GM20431 (cell line): Measurements from ENCODE around the gene BRS3.

Source experiments
- in situ Hi-C: fragments of 300-500 bp; cut with MseI, MboI; formaldehyde crosslinking; loops from one replicate; pipeline ENCODE4 v1.15.0; 2020; ENCODE audit warnings: low sequenced_read_pairs; ENCODE audit not compliant: unreplicated experiment

Gene BRS3

DNA sequence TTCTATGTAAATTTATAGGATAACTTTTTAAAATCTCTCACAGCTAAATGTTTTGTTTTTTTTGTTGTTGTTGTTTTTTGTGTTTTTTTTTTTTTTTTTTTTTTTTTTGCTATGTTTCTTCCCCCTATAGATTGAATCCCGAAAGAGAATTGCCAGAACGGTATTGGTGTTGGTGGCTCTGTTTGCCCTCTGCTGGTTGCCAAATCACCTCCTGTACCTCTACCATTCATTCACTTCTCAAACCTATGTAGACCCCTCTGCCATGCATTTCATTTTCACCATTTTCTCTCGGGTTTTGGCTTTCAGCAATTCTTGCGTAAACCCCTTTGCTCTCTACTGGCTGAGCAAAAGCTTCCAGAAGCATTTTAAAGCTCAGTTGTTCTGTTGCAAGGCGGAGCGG lies 4.1 kb downstream of the BRS3 start:
- in situ Hi-C loops, result no loop called here

DNA sequence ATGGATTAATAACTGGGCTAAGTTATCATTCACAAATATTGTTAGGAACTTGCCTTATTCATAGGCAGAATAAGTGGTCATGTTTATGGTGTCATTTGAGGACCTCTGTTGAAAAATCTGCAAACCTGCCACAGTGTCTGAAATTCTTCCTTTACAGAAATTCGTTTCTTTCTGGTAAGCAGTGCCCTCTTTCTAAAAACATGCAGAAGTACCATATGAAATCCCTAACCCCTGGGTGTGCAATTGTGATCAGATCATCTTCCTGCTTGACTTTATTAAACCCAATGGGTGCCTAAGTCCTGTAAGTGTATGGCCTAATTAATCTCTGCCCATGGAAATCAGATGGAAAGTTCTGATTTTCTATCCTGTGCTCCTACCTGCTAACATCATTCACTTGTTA lies 5.3 kb downstream of the BRS3 start:
- in situ Hi-C loops, result no loop called here

DNA sequence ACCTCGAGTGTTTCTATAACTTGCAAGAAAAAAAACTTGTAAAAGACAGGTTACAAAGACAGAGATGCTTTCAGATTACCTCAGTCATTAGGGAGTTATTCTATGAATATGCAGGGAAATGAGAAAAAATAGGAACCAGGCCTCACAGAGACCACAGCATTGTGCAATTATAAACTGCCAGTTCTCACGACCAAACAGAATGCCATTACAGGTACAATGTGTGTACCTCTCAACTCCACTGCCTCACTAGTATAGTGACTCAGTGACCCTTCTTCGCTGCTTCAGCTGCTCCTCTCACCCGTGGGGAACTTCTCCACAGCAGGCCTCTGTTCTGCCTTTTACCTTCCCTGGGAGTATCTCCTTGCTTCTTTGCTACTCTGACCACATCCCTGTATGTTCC lies 7.3 kb downstream of the BRS3 start:
- in situ Hi-C loops, result no loop called here

DNA sequence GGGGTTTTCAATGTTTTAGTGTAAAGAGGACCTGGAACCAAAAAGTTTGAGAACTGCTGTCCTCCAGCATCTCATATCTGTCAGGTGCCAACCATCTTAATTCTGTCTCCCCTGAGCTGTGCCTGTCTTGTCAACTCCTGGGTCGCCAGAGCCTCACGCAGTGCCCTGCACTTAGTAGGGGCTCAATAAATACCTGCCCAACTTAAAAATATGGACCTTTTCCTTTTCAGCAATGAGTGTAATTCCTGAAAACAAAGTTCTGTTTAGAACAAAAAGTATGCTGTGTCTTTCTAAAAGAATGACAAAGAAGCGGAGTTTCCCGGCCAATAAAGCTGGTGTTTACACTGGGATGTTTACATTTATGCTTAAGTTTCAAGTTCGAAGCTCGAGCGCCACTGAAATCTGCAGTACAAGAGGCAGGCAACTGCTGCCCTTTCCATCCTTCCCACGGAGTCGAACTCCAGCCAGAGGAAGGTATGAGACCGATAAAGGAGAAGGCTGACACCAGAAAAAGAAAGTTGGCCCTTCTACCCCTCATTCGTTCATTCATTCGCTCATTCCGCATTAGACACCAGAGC lies 8.5 kb downstream of the BRS3 start:
- in situ Hi-C loops, result no loop called here

DNA sequence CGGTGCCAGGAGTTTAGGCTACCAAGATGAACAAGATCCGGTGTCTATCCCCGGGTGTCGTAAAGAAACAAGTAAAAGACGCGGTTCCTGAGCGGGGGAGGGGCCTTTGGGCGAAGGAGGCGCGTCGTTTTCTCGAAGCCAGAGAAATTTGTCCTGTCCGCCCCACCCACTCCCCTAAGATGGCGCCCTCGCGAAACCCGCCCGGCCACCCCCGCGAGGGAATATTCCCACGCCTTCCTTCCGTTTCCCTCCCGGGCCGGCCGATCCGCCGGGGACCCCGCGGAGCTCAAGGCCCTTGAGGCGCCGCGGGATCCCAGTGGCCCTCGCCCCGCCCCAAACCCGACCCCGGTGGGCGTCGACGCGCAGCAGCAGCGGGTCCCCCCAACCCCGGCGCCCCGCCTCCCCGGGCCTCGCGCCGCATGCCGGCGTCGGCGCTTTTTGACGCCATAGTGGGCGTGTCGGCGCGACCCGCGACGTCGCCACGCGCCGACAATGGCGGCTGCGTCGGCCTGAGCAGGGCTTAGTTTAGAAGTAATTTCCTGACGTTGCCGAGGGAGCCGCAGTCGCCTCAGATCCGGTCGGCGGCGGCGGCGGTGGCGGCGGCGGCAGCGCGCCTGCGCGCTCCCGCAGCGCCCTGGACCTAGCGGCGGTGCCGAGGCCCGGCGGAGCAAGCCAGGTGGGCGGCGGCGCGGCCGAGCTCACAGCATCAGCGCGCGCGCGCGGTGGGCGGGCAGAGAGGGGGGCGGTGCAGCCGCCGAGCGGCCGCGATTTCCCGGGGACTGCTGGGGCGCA lies 9.2 kb downstream of the BRS3 start:
- in situ Hi-C loops, result no loop called here

DNA sequence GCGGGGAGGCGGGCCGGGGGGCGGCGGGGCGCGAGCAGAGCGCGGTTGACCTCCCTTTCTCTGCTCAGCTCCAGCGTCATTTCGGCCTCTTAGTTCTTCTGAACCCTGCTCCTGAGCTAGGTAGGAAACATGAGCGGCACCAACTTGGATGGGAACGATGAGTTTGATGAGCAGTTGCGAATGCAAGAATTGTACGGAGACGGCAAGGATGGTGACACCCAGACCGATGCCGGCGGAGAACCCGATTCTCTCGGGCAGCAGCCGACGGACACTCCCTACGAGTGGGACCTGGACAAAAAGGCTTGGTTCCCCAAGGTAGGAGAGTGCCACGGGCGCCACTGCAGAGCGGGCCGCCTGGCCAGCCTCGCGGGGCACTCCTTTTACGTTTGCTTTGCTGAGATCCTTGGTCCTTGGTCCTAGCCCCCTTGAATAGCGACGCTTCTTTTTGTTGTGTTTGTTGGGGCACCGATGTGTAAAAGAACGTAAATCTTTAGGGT lies 9.9 kb downstream of the BRS3 start, which contains the start of gene HTATSF1:
TSS of gene HTATSF1 (plus strand) at position 37 of the 497 bp plus-strand sequence. CDS start at position 130, 93 bp downstream.
- in situ Hi-C loops, result no loop called here

DNA sequence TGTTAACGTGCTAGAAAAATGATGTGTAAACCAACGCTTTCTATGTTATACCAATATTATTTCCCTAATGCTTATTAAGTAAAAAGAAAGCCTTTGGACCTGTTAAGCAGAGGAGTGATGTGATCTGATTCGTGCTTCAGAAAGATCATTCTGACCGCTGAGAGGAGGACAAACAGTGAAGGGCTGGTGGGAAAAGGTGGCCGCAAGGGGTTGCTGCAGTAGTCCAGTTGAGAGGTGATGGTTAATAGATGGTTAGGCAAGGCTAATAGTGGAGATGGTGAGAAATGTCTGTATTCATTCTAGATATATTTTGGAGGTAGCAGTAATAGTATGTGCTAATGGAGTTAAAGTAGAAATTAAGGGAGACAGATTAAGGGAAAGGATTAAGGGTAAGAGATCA lies 31.3 kb downstream of the BRS3 start:
- in situ Hi-C loops, result no loop called here

DNA sequence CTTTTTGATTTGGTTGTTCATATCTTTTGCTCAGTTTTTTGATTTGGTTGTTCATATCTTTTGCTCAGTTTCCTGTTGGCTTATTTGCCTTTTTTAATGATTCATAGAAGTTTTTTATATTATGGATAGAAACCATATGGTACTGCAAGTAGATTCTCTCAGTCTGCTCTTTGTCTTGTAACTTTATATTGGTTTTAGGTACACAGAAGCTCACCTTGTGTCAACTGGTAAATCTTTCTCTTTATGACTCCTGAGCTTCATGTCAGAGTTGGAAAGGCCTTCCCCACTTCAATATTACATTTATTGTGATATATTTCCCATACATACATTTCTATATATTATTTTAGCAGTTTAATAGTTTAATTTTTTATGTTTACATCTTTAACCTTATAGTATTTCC lies 36.0 kb downstream of the BRS3 start:
- in situ Hi-C loops, result no loop called here

DNA sequence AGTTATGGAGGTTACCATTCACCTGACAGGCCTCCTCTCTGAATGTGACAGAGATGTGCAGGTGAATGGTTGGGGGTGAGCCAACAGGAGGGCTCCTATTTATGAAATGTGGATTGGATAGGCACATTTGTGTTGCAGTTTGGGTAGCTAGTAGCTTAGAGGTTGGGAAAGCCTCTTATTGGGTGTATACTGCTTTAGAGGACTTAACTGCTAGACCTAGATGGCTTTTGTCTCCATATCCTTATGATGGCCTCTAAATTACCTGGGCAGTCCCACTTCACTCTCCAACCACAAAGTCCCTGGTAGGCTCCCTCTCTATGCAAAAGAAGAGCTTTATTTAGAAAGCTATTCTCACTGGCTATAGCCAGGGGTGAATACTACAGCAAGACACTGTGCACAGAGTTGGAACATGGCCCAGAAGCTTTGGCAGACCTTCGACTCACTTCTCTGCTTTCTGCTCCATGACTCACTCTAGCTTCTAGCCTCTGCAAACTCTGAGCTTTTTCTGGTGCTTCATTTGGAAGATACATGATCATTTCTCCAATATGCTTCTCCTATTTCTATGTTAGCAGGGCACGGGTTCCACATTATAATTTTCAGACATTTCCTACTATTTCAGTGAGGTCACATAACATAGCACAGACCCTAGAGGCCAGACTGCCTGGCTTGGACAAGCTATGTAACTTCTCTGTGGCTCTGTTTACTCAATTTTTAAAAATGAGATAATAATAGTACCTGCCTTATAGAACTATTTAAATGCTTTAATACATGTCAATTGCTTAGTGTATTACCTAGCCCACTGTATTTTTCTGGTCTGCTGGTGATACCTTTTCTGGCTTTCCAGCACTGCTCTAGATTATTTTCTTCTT lies 38.2 kb downstream of the BRS3 start:
- in situ Hi-C loops, result no loop called here

DNA sequence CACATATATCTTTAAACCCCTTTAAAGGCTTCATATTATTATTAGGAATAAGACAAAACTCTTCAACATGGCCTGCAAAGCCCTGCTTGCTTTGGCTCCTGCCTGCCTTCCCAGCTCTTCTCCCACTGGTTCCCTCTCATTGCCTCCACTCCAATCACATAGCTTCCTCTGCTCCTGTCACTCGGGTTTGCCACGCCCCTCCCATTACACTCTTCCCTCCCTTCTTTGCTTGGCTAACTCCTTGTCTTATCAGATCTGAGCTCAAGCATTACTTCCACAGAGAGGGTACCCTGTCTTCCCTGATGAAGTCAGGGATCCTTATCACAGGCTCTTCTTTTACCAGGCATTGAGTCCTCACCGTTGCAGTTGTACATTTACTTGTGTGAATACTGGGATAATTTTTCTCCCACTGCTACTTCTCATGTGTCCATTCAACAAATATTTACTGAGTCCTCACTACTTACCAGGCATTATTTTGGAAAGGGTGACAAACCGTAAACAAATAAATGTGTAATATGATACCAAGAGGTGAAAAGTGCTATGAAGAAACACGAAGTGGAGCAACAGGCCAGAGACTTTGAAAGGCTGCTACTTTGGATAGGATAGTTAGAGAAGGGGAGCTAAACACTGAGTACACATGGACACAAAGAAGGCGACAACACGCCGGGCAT lies 41.0 kb downstream of the BRS3 start:
- in situ Hi-C loops, result no loop called here

DNA sequence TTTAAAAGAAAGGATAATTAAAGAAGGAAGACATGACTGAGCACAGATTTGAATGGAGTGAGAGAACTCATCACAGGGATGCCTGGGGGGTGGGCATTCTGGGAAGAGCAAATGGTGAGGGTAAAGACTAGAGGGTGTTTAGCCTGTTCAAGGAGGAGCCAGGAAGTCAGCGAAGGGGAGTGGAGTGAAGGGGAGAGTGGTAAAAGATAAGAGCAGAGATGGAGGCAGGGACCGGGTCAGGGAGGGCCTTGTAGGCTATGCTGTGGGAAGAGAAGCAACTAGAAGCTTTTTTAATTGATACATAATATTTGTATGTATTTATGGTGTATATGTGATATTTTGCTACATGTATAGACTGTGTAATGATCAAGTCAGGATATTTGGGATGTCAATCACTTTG lies 42.0 kb downstream of the BRS3 start:
- in situ Hi-C loops, result no loop called here

DNA sequence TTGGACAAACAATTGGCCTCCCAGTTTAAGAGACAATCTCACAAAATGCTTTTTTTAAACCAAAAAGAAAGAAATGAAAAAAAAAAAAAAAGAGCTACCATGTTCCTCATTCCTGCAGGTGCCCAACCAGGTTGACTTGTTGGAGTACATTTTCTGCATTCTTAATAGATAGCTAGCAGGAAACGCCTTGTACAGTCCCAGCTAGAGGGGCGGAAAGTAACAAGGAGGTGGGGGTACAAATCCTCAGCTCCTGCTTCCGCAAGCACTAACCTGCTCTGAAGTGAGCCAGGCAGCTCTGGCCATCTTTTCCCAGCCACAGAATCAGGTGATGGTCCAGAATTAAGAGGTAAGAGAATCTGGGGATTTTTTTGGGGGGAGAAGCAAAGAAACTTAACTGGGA lies 44.2 kb downstream of the BRS3 start, which contains the start of gene VGLL1:
TSS of gene VGLL1 (plus strand) at position 265 of the 400 bp plus-strand sequence. CDS start 3,806 bp downstream, outside the sequence.
- in situ Hi-C loops, result no loop called here

DNA sequence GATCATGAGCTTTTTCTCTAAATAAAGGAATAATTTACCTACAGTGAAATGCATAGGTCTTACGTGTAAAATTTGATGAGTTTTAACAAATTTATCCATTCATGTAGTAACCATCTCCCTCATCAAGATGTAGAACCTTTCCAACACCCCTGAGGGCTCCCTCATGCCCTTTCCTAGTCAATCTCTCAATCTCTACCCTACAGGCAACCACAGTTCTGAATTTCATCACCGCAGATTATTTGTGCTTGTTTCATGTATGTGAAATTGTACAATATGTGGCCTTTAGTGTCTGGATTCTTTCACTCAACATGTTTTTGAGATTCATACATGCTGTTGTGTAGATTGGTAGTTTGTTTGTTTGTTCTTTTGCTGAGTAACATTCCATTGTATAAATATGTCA lies 46.4 kb downstream of the BRS3 start:
- in situ Hi-C loops, result no loop called here

DNA sequence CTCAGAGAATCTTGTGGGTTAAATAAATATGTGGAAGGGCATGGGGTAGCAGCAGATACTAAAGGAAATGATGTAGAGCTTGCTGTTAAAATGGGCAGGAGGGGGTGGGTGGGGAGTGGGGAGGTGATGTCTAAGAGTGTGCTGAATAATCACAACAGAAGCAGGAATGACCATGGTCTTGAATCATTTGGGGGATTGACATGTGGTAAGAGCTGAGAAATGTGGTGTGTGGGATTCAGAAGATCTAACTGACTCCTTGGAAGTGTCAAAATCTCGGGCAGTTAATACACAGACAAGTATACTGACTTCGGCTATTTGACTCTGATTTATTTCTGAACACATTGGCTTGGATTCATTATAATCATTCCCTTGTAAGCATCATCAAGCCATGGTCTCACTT lies 51.1 kb downstream of the BRS3 start:
- in situ Hi-C loops, result no loop called here

DNA sequence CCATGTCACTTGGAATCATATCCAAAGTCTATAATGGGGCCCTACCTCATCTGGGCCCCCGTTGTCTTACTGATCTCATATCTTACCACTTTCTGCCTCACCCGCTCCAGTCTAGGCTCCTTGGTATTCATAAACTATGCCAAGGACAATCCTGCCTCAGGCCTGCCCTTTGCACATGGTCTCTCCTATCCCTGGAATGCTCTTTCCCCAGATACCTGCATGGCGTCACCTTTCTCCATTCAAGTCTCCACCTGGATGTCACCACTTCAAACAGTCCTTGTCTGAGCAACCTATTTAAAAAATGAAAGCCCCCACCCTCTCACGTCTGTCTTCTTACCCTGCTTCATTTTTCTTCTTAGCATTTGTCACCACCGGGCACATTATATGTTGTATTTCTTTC lies 52.5 kb downstream of the BRS3 start:
- in situ Hi-C loops, result no loop called here

DNA sequence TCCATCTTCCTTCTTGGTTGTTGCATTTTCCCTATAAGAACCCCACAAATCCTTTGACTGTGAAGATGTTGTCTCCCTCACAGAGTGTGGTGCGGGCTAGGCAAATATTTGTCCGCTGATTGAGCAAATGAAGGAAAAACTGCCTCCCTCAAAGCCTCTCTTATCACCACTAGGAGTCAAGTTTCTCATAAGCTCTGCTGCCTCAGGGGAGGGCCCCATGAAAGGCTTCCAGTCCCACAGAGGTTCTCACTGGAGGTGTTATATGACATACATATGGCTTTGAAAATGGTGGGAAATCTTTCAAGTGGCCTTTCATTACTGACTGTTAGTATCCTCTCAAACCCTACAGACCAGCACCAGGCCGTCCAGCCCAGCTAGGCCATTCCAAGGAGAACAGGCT lies 53.5 kb downstream of the BRS3 start:
- in situ Hi-C loops, result no loop called here

DNA sequence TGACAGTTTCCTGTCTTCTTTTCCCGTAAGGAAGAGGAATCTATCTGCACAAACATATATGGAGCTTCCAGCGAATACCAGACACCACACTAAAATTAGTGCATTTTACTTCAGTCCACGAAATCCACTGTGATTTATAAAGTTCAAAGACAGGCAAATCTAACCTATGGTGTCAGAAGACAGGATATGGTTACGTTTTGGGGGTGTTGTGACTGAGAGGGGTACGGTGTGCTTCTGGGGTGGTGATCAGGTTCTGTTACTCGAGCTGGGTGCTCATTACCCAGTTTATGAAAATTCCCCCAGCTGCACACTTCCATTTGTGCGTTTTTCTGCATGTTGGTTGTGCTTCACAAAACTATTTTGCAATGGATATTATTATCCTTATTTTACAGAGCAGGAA lies 54.5 kb downstream of the BRS3 start:
- in situ Hi-C loops, result no loop called here
